ENCODE measurements around the gene SRP68.

DNA sequence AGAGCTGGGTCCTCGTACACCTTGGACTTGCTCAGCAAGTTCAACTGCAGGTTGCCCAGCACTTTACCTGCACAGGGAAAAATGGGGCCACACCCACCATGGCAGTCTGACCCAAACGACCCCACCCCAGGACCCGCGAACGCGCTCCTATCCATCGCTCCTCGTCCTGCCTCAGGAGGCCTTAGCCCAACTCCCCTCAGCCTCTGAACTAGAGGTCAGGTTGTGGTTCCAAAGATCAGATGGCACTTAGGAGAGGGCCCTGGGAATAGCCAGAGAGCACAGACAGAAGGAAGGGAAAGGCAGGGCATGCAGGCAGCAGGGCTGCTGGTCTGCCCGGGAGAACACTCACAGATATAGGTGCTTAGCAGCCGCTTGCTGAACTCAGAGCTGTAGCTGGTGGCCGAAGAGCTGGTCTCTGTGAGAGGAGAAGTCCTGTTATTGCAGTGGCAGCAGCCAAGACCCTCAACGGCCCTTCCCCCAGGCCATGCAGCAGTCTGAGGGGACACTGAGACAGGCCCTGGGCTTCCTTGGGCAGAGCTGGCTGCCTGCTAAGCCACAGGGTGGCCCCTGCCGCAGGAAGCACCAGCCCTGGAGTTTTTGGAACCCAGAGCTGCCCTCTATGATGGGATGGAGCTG is 13.5 kb upstream of the SRP68 start:
- TF ChIP-seq, protein P1, sequence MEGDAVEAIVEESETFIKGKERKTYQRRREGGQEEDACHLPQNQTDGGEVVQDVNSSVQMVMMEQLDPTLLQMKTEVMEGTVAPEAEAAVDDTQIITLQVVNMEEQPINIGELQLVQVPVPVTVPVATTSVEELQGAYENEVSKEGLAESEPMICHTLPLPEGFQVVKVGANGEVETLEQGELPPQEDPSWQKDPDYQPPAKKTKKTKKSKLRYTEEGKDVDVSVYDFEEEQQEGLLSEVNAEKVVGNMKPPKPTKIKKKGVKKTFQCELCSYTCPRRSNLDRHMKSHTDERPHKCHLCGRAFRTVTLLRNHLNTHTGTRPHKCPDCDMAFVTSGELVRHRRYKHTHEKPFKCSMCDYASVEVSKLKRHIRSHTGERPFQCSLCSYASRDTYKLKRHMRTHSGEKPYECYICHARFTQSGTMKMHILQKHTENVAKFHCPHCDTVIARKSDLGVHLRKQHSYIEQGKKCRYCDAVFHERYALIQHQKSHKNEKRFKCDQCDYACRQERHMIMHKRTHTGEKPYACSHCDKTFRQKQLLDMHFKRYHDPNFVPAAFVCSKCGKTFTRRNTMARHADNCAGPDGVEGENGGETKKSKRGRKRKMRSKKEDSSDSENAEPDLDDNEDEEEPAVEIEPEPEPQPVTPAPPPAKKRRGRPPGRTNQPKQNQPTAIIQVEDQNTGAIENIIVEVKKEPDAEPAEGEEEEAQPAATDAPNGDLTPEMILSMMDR (IDR thresholded peaks at IDR 0.05): no peak
- TF ChIP-seq POLR2A (IDR thresholded peaks at IDR 0.05): no peak
